Gastroesophageal sphincter (tissue), 3 donors: ENCODE measurements around the gene RERE.

Experiments
- CTCF ChIP-seq, 4 experiments: fragments of 200-600 bp in 2 of 4; fragments of 450-650 bp in 2 of 4; sonication (generic) in 1 of 4; IDR thresholded peaks; one replicate each; pipeline ENCODE4 v1.5.1; 2017 to 2019; ENCODE audit warnings: antibody characterized with exemption in 4 of 4, mild to moderate bottlenecking in 2 of 4, moderate library complexity in 2 of 4
- EP300 ChIP-seq: sonication (generic); formaldehyde crosslinking; IDR thresholded peaks from one replicate; pipeline ENCODE4 v1.6.1; 2017; ENCODE audit warnings: antibody characterized with exemption, mild to moderate bottlenecking
- POLR2A ChIP-seq, 2 donors: fragments of 450-650 bp; IDR thresholded peaks; one replicate each; pipeline ENCODE4 v1.6.1; 2017; ENCODE audit warnings: antibody characterized with exemption in 2 of 2, mild to moderate bottlenecking in 2 of 2, moderate library complexity in 1 of 2
- POLR2AphosphoS5 ChIP-seq: sonication (generic); formaldehyde crosslinking; IDR thresholded peaks from one replicate; pipeline ENCODE4 v1.6.1; 2017; ENCODE audit warnings: antibody characterized with exemption

- TF ChIP-seq CTCF (IDR thresholded peaks at IDR 0.05) (peak in 2 of 4 experiments; percentile 14 to 25), EP300 (no peak), POLR2A (IDR thresholded peaks at IDR 0.05) (no peak), POLR2AphosphoS5 (no peak)
Observed at GRCh38 chr1:8342325-8342724, 475.1 kb downstream of the RERE start.
